ENCODE results near the gene CABP7. TPM values are rescaled to one million over a fixed set of nuclear protein-coding genes. Genes with fewer than 3 reads are reported as not detected.

CABP7 gene
- polyA plus RNA-seq, 1 donor: 0.19 TPM

DNA sequence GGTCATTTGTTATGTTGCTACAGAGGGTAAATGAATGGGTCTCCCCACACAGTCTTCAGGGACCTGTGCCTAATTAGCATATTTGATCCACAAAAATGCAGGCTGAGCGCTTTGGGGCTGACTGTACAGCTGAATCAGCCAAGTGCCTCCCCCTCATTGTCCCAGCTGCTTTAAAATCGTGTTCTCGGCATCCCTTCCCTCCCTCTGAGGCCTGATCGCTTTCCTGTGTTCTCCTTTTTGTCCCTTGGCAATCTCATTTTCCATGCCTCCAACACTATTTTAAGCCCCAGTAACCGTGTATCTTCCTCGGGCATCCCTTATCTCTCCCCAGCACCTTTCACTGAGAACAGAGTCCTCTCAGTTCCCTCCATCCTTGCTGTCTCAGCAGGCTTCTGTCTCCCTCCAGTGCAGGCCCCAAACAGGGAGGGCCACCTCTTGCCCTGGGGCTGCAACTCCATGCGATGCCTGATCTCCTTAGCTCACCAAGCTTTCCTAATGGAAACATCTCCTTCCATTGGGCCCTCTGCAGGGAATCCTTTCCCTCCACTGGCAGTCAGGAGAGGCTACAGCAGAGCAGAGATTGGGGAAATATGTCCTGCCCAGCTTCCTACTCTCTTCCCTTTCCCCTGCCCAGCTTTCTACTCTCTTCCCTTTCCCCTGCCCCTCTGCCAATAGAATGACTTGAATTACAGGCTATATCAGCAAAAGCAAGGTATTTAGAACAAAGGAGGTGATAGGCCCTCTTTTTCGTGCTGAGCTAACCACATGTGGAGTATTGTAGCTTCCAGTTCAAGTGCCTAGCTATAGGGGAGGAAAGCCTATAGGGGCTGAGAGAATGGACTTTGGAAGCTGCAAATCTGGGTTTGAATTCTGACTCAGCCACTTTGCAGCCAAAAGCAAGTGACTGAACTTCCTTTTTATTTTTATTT lies 61.2 kb downstream of the CABP7 start:
- no peak for DNase-seq

Other genes with a start within 250 kb of the CABP7 start
- 1.9 TPM for gene NEFH, start 239.8 kb upstream of the CABP7 start, polyA plus RNA-seq (ENCODE audit: insufficient read length)
- 28.4 TPM for gene THOC5, start 166.2 kb upstream of the CABP7 start, polyA plus RNA-seq (ENCODE audit: insufficient read length)
- gene NIPSNAP1, start 138.9 kb upstream of the CABP7 start, polyA plus RNA-seq (ENCODE audit: insufficient read length): 29.8 TPM
- 21.0 TPM for gene NF2, start 116.4 kb upstream of the CABP7 start, polyA plus RNA-seq (ENCODE audit: insufficient read length)
- 18.7 TPM for gene ZMAT5, start 47.0 kb downstream of the CABP7 start, polyA plus RNA-seq (ENCODE audit: insufficient read length)
- gene UQCR10, start 47.4 kb downstream of the CABP7 start, polyA plus RNA-seq (ENCODE audit: insufficient read length): 116 TPM
- gene ASCC2, start 118.3 kb downstream of the CABP7 start, polyA plus RNA-seq (ENCODE audit: insufficient read length): 38.3 TPM
- 33.9 TPM for gene MTMR3, start 163.2 kb downstream of the CABP7 start, polyA plus RNA-seq (ENCODE audit: insufficient read length)